Vagina (tissue), 2 donors: ENCODE data around the gene DYSF.

ENCODE experiments used
- POLR2AphosphoS5 ChIP-seq, 2 donors: sonication (generic); formaldehyde crosslinking; IDR thresholded peaks; one replicate each; pipeline ENCODE4 v1.9.0; 2017; ENCODE audit warnings: antibody characterized with exemption in 2 of 2, mild to moderate bottlenecking in 2 of 2, low read depth in 1 of 2; ENCODE audit not compliant: insufficient read depth in 1 of 2
- TF ChIP-seq, protein P1 (sequence below), 3 experiments: fragments of 450-650 bp in 2 of 3; fragments of 200-600 bp in 1 of 3; sonication (generic) in 1 of 3; IDR thresholded peaks; one replicate each; pipeline ENCODE4 v1.5.1; 2017 to 2019; ENCODE audit warnings: antibody characterized with exemption in 3 of 3, mild to moderate bottlenecking in 2 of 3, moderate library complexity in 2 of 3

DNA sequence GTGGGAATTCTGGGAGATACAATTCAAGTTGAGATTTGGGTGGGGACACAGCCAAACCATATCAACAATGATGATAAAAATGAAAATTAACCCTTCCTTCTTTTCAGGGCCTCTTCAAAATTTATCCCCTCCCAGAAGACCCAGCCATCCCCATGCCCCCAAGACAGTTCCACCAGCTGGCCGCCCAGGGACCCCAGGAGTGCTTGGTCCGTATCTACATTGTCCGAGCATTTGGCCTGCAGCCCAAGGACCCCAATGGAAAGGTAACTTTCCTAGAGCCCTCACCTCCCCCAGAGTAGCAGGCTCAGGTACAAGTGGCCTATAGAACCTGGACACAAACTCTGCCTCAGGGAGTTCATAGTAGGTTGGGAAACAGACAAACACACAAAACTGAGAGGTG, 205.4 kb downstream of the DYSF start:
- TF ChIP-seq POLR2AphosphoS5 (IDR thresholded peaks at IDR 0.05; ENCODE audit: insufficient read depth in 1 of 2, low read depth in 1 of 2) = no peak
- TF ChIP-seq, protein P1, sequence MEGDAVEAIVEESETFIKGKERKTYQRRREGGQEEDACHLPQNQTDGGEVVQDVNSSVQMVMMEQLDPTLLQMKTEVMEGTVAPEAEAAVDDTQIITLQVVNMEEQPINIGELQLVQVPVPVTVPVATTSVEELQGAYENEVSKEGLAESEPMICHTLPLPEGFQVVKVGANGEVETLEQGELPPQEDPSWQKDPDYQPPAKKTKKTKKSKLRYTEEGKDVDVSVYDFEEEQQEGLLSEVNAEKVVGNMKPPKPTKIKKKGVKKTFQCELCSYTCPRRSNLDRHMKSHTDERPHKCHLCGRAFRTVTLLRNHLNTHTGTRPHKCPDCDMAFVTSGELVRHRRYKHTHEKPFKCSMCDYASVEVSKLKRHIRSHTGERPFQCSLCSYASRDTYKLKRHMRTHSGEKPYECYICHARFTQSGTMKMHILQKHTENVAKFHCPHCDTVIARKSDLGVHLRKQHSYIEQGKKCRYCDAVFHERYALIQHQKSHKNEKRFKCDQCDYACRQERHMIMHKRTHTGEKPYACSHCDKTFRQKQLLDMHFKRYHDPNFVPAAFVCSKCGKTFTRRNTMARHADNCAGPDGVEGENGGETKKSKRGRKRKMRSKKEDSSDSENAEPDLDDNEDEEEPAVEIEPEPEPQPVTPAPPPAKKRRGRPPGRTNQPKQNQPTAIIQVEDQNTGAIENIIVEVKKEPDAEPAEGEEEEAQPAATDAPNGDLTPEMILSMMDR (IDR thresholded peaks at IDR 0.05) = no peak
